HepG2 (cell line): Measurements from ENCODE around the gene IGSF8.

Experiments
- ARNT ChIP-seq: fragments of 450-650 bp; IDR thresholded peaks from 2 replicates; pipeline ENCODE4 v1.6.1; 2017
- PRDM15 ChIP-seq: sonication (generic); formaldehyde crosslinking; IDR thresholded peaks from 2 replicates; pipeline ENCODE4 v1.4.0; 2020; ENCODE audit warnings: missing genetic modification reagents
- TF ChIP-seq, protein P1 (sequence below): sonication (generic); formaldehyde crosslinking; IDR thresholded peaks from 2 replicates; pipeline ENCODE4 v1.4.0; 2020; ENCODE audit warnings: missing genetic modification reagents; ENCODE audit errors: not compliant biosample characterization

DNA sequence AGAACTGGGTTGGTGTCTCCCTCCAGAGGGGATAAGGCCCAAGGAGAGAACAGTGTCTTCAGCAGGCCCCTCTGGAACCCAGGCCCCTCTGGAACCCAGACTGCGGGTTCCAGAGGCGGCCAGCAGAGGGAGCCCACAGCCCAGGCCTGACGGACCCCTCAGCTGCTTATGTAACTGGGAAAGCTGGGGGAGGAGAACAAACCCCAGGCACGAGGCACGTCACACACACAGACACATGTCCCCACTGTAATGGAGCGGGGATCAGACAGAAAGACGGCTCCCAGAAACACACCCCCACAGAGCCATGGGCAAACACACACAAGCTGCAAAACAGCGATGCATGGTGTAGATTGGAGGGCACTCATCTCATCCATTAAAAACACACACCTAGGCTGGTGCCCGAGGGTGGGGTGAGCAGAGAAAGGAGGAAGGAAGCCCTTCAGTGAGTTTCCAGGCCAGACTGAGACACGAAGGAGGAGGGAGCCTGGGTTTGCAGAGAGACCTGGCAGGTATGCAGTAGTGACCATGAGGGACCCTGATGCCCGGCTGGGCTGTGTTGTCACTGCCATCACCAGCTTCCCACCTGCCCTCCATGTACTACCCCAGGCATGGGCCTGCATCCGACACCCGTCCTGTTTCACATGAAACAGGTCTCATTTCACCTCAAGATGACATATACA is 2.8 kb upstream of the IGSF8 start:
- TF ChIP-seq, protein P1, sequence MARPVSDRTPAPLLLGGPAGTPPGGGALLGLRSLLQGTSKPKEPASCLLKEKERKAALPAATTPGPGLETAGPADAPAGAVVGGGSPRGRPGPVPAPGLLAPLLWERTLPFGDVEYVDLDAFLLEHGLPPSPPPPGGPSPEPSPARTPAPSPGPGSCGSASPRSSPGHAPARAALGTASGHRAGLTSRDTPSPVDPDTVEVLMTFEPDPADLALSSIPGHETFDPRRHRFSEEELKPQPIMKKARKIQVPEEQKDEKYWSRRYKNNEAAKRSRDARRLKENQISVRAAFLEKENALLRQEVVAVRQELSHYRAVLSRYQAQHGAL (CRISPR knock-in tag): no peak
- TF ChIP-seq ARNT (no peak), PRDM15 (no peak)
